ENCODE data around the gene TMC3.

Gene TMC3

DNA sequence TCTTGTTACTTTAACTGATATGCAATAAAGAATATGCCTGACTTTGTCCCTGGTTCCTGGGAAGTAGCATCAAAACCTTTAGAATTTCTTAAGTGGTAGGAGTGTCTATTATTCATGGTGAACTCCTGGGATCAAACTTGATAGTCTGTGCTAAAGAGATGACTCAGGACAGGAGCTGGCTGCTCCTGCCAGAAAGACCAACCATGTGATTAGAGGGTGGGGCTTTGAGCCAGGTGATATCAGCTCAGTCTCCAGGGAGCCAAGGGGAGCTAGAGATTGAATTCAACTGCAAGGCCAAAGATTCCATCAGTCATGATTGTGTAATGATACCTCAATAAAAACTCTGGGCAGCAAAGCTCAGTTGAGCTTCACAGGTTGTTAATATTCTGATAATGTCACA lies 20.6 kb upstream of the TMC3 start:
- H3K36me3 Mint-ChIP-seq: no peaks in the 10 kb centered on the region
- no peaks in the 10 kb centered on the region for H3K27me3 Mint-ChIP-seq
- H3K4me3 Mint-ChIP-seq: no peak overlapping the region
- no peaks in the 10 kb centered on the region for H3K4me1 Mint-ChIP-seq
- no peaks in the 10 kb centered on the region for H3K9me3 Mint-ChIP-seq
- H3K27ac Mint-ChIP-seq: no peak overlapping the region

DNA sequence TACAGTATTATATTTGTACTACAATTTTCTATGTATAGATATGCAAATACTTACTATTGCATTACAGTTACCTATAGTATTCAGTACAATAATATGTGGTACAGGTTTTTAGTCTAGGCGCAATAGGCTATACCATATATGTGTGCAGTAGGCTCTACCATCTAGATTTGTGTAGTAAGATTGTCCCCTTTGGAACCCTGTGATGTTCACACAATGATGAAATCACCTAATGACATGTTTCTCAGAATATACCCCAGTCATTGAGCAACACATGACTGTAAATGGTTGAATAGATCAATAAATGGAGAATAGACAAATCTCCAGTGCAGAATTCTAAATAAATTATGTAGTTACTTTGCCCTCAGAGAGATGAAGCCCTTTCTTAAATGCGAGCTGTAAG lies 17.6 kb upstream of the TMC3 start:
- H3K4me1 Mint-ChIP-seq: no peaks in the 10 kb centered on the region

DNA sequence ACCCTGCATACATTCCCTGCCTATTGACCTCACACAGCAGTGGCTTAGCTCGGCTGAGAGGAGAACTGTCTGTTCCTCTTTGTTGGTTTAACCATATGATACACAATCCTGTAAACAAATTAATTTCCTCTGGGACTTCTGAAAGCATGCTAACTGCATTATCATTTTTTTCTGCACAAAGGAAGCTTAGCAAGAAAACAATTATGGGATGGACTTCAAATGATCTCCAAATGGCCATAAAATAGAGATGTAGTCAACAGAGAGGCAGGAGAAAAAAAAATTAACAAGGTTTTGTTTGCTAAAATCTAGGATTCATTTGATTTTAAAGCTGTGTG lies 14.4 kb upstream of the TMC3 start:
- Mint-ChIP-seq H3K4me1 (no peaks in the 10 kb centered on the region), H3K27ac (no peak overlapping the region), H3K4me3 (no peak overlapping the region), H3K9me3 (no peaks in the 10 kb centered on the region), H3K36me3 (peaks cover 3% of the 10 kb centered on the region), H3K27me3 (no peaks in the 10 kb centered on the region)

More for the DNA sequence above, 17.6 kb upstream of the TMC3 start:
- Mint-ChIP-seq H3K4me3 (no peak overlapping the region), H3K27me3 (no peaks in the 10 kb centered on the region), H3K36me3 (no peaks in the 10 kb centered on the region), H3K9me3 (no peaks in the 10 kb centered on the region), H3K27ac (no peak overlapping the region)

DNA sequence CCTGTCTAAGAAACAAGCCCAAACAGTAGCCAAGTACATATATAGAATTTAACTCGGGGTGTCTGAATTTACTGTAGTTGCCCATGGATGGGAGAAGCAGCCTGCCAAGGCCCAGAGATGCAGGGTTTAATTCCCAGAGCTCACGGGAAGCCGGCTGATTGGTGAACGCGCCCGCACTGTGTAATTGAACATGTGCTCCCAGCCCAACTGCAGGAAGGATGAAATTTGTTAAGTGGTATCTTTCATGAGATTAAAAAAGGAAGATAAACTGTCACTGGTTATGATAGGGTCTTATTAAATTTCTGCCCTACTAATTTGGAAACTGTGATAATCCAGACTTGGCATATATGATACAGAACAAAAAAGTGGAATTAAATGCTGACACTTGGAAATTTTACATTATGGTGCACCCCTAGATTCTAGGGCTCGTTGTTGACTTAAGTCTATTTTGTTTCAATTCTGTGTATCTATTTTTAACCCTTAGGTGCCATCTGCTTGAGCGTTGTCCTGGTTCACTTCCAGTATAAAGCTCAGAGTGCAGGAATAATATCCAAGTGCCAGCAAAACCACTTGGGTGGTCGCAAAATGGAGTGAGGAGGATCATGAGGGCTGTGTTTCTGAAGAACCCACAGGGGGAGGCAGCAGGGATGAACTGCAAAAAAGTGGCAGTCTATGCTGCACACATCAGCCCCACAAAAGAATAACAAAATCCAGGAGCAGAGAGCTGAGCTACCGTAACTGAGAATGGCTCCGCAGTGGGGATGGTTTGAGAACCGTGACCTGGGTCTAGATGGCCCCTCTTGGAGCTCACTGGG lies 13.8 kb upstream of the TMC3 start:
- no peaks in the 10 kb centered on the region for H3K27me3 Mint-ChIP-seq
- no peaks in the 10 kb centered on the region for H3K9me3 Mint-ChIP-seq
- H3K27ac Mint-ChIP-seq: no peak overlapping the region
- no peak overlapping the region for H3K4me3 Mint-ChIP-seq
- H3K4me1 Mint-ChIP-seq: no peaks in the 10 kb centered on the region
- peaks cover 3% of the 10 kb centered on the region for H3K36me3 Mint-ChIP-seq

DNA sequence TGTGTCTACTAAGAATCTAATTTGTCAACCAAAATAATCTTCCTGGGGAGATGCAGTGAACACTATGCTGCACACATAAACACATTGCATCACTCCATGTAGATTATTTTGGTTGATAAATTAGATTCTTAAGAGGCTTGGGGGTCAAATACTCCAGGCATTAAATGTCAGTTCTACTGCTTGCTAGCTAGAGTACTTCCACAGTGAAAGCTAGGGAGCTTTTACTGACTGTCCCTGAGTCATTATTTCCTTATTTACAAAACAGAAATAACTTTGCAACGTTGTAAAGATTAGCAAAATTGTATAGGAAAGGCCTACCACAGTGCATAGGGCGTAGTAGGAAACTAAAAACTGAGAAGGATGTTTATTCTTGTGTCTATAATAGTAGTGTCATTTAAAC lies 12.9 kb upstream of the TMC3 start:
- Mint-ChIP-seq H3K4me1 (no peaks in the 10 kb centered on the region), H3K4me3 (no peak overlapping the region), H3K9me3 (no peaks in the 10 kb centered on the region), H3K27ac (no peak overlapping the region), H3K36me3 (peaks cover 7% of the 10 kb centered on the region), H3K27me3 (no peaks in the 10 kb centered on the region)

DNA sequence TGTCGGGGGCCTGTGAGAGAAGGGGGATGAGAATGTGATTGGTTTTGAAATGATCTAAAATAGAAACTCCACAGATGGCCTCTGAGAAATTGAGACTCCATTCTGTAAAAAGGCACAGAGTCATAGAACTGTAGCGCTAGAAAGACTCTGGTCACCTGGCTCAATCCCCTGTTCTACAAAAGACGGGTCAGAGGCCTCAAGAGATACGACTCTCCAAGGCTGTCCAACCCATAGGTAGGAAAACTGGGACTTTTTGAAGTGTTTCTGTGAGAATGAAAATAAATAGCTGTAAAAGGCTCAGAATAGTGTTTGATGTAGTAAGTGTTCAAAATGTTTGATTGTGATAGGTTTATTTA lies 11.7 kb upstream of the TMC3 start:
- H3K4me3 Mint-ChIP-seq: no peak overlapping the region
- no peaks in the 10 kb centered on the region for H3K9me3 Mint-ChIP-seq
- peaks cover 7% of the 10 kb centered on the region for H3K36me3 Mint-ChIP-seq
- H3K27me3 Mint-ChIP-seq: no peaks in the 10 kb centered on the region
- no peak overlapping the region for H3K27ac Mint-ChIP-seq
- H3K4me1 Mint-ChIP-seq: peaks cover 3% of the 10 kb centered on the region

DNA sequence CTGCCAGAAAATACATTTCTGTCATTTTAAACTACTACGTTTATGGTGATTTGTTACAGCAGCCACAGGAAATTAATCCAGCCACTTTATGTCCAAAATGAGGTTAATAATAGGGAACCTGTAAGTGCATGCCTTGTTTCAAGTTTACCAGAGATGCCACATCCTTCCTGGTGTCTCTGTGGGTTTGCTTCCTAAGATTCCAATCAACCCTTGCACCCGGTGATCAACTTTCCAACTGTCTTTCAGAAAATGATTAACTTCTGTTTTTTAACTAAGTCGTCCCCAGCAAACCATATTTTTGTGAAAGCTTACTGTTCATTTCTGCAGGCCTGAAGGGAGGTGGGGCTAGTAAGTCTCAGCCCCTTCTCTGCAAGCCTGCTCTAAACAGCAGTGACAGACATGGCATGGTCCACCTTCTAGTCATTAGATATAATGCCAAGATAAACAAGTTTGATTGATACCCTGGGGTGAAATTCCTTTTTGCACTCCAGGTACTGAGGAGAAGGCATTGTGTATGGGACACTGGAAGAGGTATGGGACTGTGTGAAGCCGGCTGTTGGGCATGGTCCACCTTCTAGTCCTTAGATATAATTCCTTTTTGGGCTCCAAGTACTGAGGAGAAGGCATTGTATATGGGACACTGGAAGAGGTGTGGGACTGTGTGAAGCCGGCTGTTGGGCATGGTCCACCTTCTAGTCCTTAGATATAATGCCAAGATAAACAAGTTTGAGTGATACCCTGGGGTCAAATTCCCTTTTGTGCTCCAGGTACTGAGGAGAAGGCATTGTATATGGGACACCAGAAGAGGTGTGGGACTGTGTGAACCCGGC lies 11.1 kb upstream of the TMC3 start:
- H3K27ac Mint-ChIP-seq: no peak overlapping the region
- peaks cover 9% of the 10 kb centered on the region for H3K4me1 Mint-ChIP-seq
- no peak overlapping the region for H3K4me3 Mint-ChIP-seq
- H3K36me3 Mint-ChIP-seq: peaks cover 7% of the 10 kb centered on the region
- H3K9me3 Mint-ChIP-seq: no peaks in the 10 kb centered on the region
- H3K27me3 Mint-ChIP-seq: no peaks in the 10 kb centered on the region

DNA sequence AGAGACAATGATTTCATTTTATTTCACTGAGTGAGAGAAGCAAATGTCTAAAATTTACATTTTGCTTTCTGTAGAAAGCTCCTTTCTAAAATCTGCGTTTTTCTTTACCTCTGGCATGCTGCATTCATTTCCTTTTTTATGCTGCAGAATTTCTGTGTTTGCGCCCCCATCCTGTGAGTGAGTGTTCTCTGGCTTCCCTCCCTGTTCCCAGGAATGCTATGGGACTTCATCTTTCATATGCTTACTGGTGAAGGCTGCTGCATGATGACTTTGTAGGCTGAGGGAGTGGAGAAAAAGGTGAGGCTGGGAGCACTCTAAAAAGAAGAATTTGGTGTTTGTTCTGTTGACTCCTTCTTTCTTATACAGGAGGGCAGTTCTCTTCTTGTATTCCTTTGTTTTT lies 7.7 kb upstream of the TMC3 start:
- H3K27ac Mint-ChIP-seq: no peak overlapping the region
- no peaks in the 10 kb centered on the region for H3K9me3 Mint-ChIP-seq
- H3K36me3 Mint-ChIP-seq: peaks cover 7% of the 10 kb centered on the region
- H3K27me3 Mint-ChIP-seq: no peaks in the 10 kb centered on the region
- peaks cover 9% of the 10 kb centered on the region for H3K4me1 Mint-ChIP-seq
- no peak overlapping the region for H3K4me3 Mint-ChIP-seq

DNA sequence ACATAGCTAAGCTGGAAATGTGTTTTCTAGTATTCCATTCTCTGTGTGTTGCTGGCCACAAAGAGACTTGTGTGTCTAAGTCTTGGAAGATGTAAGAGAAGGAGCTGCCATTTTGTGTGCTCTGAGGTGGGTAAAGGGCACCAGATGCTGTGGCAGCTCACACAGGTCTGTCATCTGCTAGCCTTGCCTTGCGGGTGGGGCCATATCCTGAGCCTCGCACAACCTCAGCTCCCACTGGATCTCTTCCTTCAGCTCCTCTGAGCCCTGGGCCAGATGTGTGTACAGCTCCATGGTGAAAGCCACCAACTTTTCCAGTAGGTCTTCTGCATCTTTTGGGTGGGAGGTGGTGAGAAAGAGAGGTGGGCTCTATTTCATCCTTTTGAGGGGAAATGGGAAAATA lies 6.7 kb upstream of the TMC3 start:
- H3K36me3 Mint-ChIP-seq: peaks cover 4% of the 10 kb centered on the region
- no peak overlapping the region for H3K4me3 Mint-ChIP-seq
- H3K4me1 Mint-ChIP-seq: peaks cover 9% of the 10 kb centered on the region
- no peaks in the 10 kb centered on the region for H3K27me3 Mint-ChIP-seq
- no peaks in the 10 kb centered on the region for H3K9me3 Mint-ChIP-seq
- no peak overlapping the region for H3K27ac Mint-ChIP-seq

DNA sequence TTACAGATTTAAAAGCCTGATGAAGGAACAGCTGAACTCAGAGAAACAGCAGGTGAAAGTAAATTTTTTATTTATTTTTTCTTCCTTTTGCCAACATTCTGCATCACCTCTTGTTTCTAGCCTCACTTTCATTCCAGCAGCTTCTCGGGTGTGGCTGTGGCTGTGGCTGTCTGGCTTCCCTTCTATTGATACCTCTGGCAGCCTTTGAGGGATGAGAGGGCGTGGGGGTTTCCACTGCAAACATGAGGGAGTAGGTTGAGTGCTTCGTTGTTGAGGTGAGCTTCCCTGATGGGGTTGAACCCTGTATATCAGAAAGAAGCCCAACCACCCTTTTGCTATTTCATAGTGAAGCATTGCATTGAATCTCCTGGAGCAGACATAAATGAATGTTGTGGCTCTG lies 6.2 kb upstream of the TMC3 start:
- peaks cover 9% of the 10 kb centered on the region for H3K4me1 Mint-ChIP-seq
- H3K9me3 Mint-ChIP-seq: no peaks in the 10 kb centered on the region
- H3K27me3 Mint-ChIP-seq: no peaks in the 10 kb centered on the region
- no peak overlapping the region for H3K27ac Mint-ChIP-seq
- H3K4me3 Mint-ChIP-seq: no peak overlapping the region
- H3K36me3 Mint-ChIP-seq: peaks cover 4% of the 10 kb centered on the region

DNA sequence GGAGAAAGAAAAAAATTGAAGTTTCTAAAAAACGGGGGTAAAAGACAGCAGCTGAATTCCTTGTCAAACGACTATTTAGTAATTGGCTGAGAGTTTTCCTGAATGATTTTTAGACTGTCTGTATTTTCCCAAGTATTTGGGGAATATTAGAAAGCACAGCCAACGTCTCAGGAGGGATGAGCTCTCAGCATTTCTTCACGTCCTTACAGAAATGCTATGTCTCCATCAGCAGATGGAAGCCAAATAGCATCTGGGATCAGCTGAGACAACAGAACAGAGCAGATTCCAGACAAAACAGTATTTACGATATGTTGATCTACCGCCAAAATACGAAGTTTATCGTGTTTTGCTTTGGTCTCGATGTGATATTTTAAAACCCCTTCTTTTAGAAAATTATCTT lies 5.3 kb upstream of the TMC3 start:
- Mint-ChIP-seq H3K36me3 (peaks cover 4% of the 10 kb centered on the region), H3K4me1 (peaks cover 9% of the 10 kb centered on the region), H3K27ac (no peak overlapping the region), H3K9me3 (no peaks in the 10 kb centered on the region), H3K4me3 (no peak overlapping the region), H3K27me3 (no peaks in the 10 kb centered on the region)

DNA sequence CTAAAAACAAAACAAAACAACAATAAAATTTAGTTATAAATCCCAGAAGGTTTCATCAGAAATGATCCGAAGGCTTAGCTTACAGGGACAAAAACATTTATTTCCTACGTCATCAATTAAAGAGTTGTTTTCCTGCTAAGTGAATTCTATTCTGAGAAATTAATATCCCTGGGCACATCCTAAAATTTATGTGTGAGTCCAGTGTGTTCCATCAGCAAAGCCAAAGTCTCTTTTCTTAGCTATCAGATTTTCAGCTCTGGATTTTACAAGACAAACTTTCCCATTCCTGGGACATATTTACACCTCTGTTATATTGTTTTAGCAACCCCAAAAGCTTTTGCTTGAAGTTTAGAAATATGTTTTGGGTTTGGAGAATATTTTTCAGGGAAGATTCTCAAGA lies 4.4 kb upstream of the TMC3 start:
- Mint-ChIP-seq H3K27ac (no peak overlapping the region), H3K27me3 (no peaks in the 10 kb centered on the region), H3K4me1 (peaks cover 9% of the 10 kb centered on the region), H3K36me3 (peaks cover 4% of the 10 kb centered on the region), H3K9me3 (no peaks in the 10 kb centered on the region), H3K4me3 (no peak overlapping the region)

DNA sequence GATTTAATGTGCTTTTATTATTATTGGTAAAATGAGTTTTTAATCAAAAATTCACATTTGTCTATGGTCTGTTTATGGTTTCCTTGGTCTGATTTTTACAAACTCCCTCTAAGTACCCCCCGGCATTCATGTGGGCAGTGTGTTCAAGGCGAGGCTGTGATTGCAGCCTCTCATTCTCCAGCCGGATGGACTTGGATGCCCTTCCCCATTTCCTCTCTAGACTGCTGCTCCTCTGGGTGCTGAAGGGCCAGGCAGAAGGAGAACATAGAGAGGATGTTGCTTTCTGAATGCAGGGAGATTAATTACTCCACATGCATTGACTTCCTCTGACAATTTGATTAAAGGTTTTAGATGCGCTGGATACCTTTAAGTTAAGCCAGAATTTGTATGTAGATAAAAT lies 3.9 kb upstream of the TMC3 start:
- Mint-ChIP-seq H3K27me3 (no peaks in the 10 kb centered on the region), H3K4me1 (peaks cover 9% of the 10 kb centered on the region), H3K27ac (no peak overlapping the region), H3K4me3 (no peak overlapping the region), H3K36me3 (peaks cover 4% of the 10 kb centered on the region), H3K9me3 (no peaks in the 10 kb centered on the region)

DNA sequence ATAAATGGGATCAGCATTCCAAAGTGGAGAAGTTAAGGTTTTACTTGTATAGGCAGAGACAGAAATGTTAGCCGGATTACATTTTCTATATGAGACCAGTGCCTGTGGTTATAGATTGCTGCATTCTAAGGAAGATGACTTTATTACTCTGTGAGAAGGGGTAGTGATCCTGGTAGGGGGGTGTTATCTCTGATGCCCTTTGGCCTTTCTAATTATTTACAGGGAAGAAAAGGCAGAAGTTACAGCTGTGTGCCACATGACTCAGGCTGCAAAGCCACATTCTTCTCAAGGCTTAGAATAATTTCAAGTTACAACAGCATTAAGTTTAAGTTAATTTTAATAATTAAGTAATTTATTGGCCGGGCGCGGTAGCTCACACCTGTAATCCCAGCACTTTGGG lies 2.2 kb upstream of the TMC3 start:
- H3K4me3 Mint-ChIP-seq: no peak overlapping the region
- H3K4me1 Mint-ChIP-seq: peaks cover 9% of the 10 kb centered on the region
- H3K27ac Mint-ChIP-seq: no peak overlapping the region
- H3K27me3 Mint-ChIP-seq: no peaks in the 10 kb centered on the region
- H3K36me3 Mint-ChIP-seq: no peaks in the 10 kb centered on the region
- no peaks in the 10 kb centered on the region for H3K9me3 Mint-ChIP-seq

DNA sequence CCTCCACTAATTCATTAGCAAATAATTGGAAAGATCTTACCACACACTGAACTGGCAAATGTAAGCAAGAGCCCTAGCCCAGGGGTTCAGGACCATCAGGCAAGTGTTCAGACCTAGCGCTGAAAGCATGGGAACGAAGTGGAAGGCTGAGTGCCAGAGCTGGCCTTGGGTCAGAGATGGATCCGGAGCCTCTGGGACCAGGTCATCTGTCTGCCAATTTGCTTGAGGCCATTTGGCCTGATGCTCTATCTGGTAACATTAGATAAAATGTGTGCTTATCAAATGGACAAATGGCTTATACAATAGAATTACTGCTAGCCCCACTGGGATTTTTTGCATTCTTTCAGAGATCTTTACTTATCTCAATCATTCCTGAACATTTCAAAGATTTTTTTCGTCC lies 1.4 kb upstream of the TMC3 start:
- Mint-ChIP-seq H3K4me3 (no peak overlapping the region), H3K27ac (no peak overlapping the region), H3K4me1 (peaks cover 4% of the 10 kb centered on the region), H3K9me3 (no peaks in the 10 kb centered on the region), H3K36me3 (no peaks in the 10 kb centered on the region), H3K27me3 (no peaks in the 10 kb centered on the region)

DNA sequence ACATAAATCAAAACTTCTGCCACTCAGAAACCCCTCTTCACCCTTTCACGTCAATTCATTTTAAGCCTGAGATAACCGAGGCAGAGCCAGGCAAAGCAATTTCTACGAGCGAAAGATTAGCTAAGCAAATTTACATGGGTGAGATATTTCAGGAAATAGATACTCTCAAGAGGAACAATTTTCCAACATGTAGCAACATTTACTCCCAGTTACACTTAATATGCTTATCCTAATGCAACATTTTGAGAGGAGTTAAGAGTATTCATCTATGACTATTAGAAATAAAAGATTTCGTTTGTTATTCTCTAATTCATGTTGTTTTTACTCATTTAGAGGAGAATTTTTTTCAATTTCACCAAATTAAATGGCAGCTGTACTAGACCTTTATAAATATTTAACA lies 837 bp downstream of the TMC3 start:
- no peaks in the 10 kb centered on the region for H3K9me3 Mint-ChIP-seq
- H3K27me3 Mint-ChIP-seq: no peaks in the 10 kb centered on the region
- peaks cover 2% of the 10 kb centered on the region for H3K36me3 Mint-ChIP-seq
- H3K27ac Mint-ChIP-seq: no peak overlapping the region
- no peaks in the 10 kb centered on the region for H3K4me1 Mint-ChIP-seq
- H3K4me3 Mint-ChIP-seq: no peak overlapping the region

Measured in activated naive CD4-positive, alpha-beta T cell treated with anti-CD3 and anti-CD28 coated beads, Interleukin-2, amount 50 U/mL, for 24 hours (primary cell).